H1 (cell line): ENCODE measurements around the gene PSD2. TPM values are rescaled to one million over a fixed set of nuclear protein-coding genes. Genes with fewer than 3 reads are reported as not detected.

Source experiments
- CTCF ChIA-PET: fragments of 300-600 bp; sonication (Branson Sonifier 250); formaldehyde crosslinking; loops from one replicate; lab custom pipeline; 2021; ENCODE audit not compliant: partially characterized antibody; lab: Charles Lee
- POLR2A ChIA-PET: fragments of 300-600 bp; sonication (Branson Sonifier 250); formaldehyde crosslinking; loops from one replicate; lab custom pipeline; 2021; ENCODE audit warnings: inconsistent platforms; ENCODE audit not compliant: partially characterized antibody; lab: Charles Lee
- DNase-seq, 2 experiments: peaks; one replicate each; pipeline versions ENCODE4 v3.0.0 to v3.0.0-alpha.2; 2010 to 2022; ENCODE audit warnings: low spot score in 2 of 2, low read depth in 1 of 2, mixed read lengths in 1 of 2
- FAIRE-seq: peaks from 2 replicates; lab custom pipeline; 2011; peaks lifted over from hg19 to GRCh38; lab: Jason Lieb, UNC
- H2AFZ ChIP-seq: 2 replicates; pipeline ENCODE4 v1.8.1; 2012; ENCODE audit warnings: low read length, inconsistent platforms
- H2AK5ac ChIP-seq: 2 replicates; pipeline ENCODE4 v1.6.1; 2013; ENCODE audit warnings: low read depth, low read length
- H2BK120ac ChIP-seq: replicated peaks from 2 replicates; pipeline ENCODE3; 2013; ENCODE audit warnings: low read depth, low read length, inconsistent platforms
- H2BK12ac ChIP-seq: 2 replicates; pipeline ENCODE4 v1.6.1; 2013; ENCODE audit warnings: low read depth, low read length
- H2BK15ac ChIP-seq: 2 replicates; pipeline ENCODE4 v1.6.1; 2013; ENCODE audit warnings: low read length
- H2BK20ac ChIP-seq: 2 replicates; pipeline ENCODE4 v1.6.1; 2013; ENCODE audit warnings: low read length
- H2BK5ac ChIP-seq: 2 replicates; pipeline ENCODE4 v1.6.1; 2013; ENCODE audit warnings: low read depth, low read length
- H3K14ac ChIP-seq: 2 replicates; pipeline ENCODE4 v1.6.1; 2013; ENCODE audit warnings: inconsistent platforms; ENCODE audit not compliant: insufficient read length
- H3K18ac ChIP-seq: 2 replicates; pipeline ENCODE4 v1.6.1; 2013; ENCODE audit warnings: low read length; ENCODE audit errors: extremely low read depth
- H3K23ac ChIP-seq: 2 replicates; pipeline ENCODE4 v1.6.1; 2013; ENCODE audit warnings: inconsistent platforms; ENCODE audit not compliant: insufficient read length
- H3K23me2 ChIP-seq: 2 replicates; pipeline ENCODE4 v1.6.1; 2013; ENCODE audit warnings: low read depth, low read length
- H3K27ac ChIP-seq: 2 replicates; pipeline ENCODE4 v1.6.1; 2011; ENCODE audit warnings: low read depth, low read length, inconsistent platforms
- H3K27me3 ChIP-seq, 4 experiments: replicated peaks in 1 of 4; 1 replicate in 1 of 4; 2 replicates in 3 of 4; pipeline versions ENCODE4 v1.6.1 to v1.8.1; 2011 to 2013; ENCODE audit warnings: low read length in 3 of 4, mild to moderate bottlenecking in 3 of 4, inconsistent platforms in 2 of 4, mixed read lengths in 2 of 4, moderate library complexity in 1 of 4; ENCODE audit not compliant: control insufficient read depth in 3 of 4, insufficient read depth in 3 of 4; ENCODE audit errors: extremely low read depth in 1 of 4
- H3K36me3 ChIP-seq, 4 experiments: 2 replicates each; pipeline versions ENCODE4 v1.6.1 to v1.8.1; 2011 to 2013; ENCODE audit warnings: mild to moderate bottlenecking in 4 of 4, low read length in 3 of 4, moderate library complexity in 2 of 4, control low read depth in 1 of 4, inconsistent platforms in 1 of 4; ENCODE audit not compliant: insufficient read depth in 4 of 4, control insufficient read depth in 2 of 4
- H3K4ac ChIP-seq: replicated peaks from 2 replicates; pipeline ENCODE3; 2013; ENCODE audit warnings: low read length, low read depth, mixed read lengths, inconsistent platforms; ENCODE audit not compliant: insufficient read length
- H3K4me1 ChIP-seq, 4 experiments: replicated peaks in 1 of 4; 1 replicate in 1 of 4; 2 replicates in 3 of 4; pipeline versions ENCODE4 v1.6.1 to v1.8.1; 2011 to 2013; ENCODE audit warnings: low read length in 3 of 4, inconsistent platforms in 2 of 4, mixed read lengths in 1 of 4; ENCODE audit not compliant: insufficient read depth in 4 of 4, control insufficient read depth in 3 of 4
- H3K4me2 ChIP-seq, 2 experiments: 2 replicates each; pipeline versions ENCODE4 v1.6.1 to v1.8.1; 2011 to 2013; ENCODE audit warnings: low read depth in 2 of 2, low read length in 2 of 2, control low read depth in 1 of 2, inconsistent platforms in 1 of 2, mild to moderate bottlenecking in 1 of 2; ENCODE audit not compliant: insufficient read depth in 1 of 2
- H3K4me3 ChIP-seq, 4 experiments: fragments of 200-600, 300-600 bp in 1 of 4; sonication (generic), shearing (Covaris generic), sonication (Bioruptor Twin) in 1 of 4; 2 replicates each; pipeline versions ENCODE4 v1.5.1 to v1.8.1; 2011 to 2016; ENCODE audit warnings: low read length in 4 of 4, low read depth in 3 of 4, control low read depth in 2 of 4, inconsistent platforms in 2 of 4, mild to moderate bottlenecking in 2 of 4, mixed read lengths in 1 of 4, moderate library complexity in 1 of 4; ENCODE audit not compliant: insufficient read depth in 2 of 4; ENCODE audit errors: extremely low read depth in 1 of 4
- H3K56ac ChIP-seq: replicated peaks from 2 replicates; pipeline ENCODE3; 2013; ENCODE audit warnings: low read depth, mild to moderate bottlenecking, mixed read lengths, low read length, inconsistent platforms; ENCODE audit not compliant: insufficient read length
- H3K79me1 ChIP-seq: 2 replicates; pipeline ENCODE4 v1.6.1; 2013; ENCODE audit warnings: low read depth, low read length, control low read depth
- H3K79me2 ChIP-seq, 2 experiments: 2 replicates each; pipeline versions ENCODE4 v1.6.1 to v1.8.1; 2012 to 2013; ENCODE audit warnings: low read length in 2 of 2, mild to moderate bottlenecking in 2 of 2, inconsistent platforms in 1 of 2; ENCODE audit not compliant: insufficient read depth in 2 of 2, control insufficient read depth in 1 of 2
- H3K9ac ChIP-seq, 4 experiments: replicated peaks in 1 of 4; 1 replicate in 1 of 4; 2 replicates in 3 of 4; pipeline versions ENCODE4 v1.6.1 to v1.8.1; 2011 to 2013; ENCODE audit warnings: low read depth in 3 of 4, low read length in 3 of 4, control low read depth in 2 of 4, mild to moderate bottlenecking in 2 of 4, moderate library complexity in 2 of 4, inconsistent platforms in 1 of 4; ENCODE audit errors: extremely low read depth in 1 of 4
- H3K9me3 ChIP-seq, 2 experiments: 2 replicates each; pipeline versions ENCODE4 v1.6.1 to v1.8.1; 2012 to 2013; ENCODE audit warnings: mild to moderate bottlenecking in 2 of 2, moderate library complexity in 2 of 2, control low read depth in 1 of 2, inconsistent platforms in 1 of 2, low read depth in 1 of 2, low read length in 1 of 2, mixed read lengths in 1 of 2; ENCODE audit not compliant: insufficient read depth in 2 of 2
- H4K20me1 ChIP-seq, 2 experiments: replicated peaks in 1 of 2; 2 replicates each; pipeline versions ENCODE3 to v1.8.1; 2011 to 2013; ENCODE audit warnings: inconsistent platforms in 2 of 2, low read length in 2 of 2, mild to moderate bottlenecking in 1 of 2; ENCODE audit not compliant: insufficient read depth in 2 of 2, control insufficient read depth in 1 of 2
- H4K5ac ChIP-seq: 2 replicates; pipeline ENCODE4 v1.6.1; 2013; ENCODE audit warnings: low read length, low read depth, mixed read lengths, inconsistent platforms; ENCODE audit not compliant: insufficient read length
- H4K8ac ChIP-seq: 2 replicates; pipeline ENCODE4 v1.8.0; 2013; ENCODE audit warnings: mild to moderate bottlenecking, moderate library complexity, low read length, inconsistent platforms; ENCODE audit not compliant: insufficient read depth; ENCODE audit errors: extremely low read depth
- H4K91ac ChIP-seq: replicated peaks from 2 replicates; pipeline ENCODE3; 2013; ENCODE audit warnings: low read length, mixed read lengths, inconsistent platforms; ENCODE audit not compliant: insufficient read length
- BRCA1 ChIP-seq: IDR thresholded peaks from 2 replicates; pipeline ENCODE4 v1.6.1; 2012; ENCODE audit warnings: low read depth, low read length, improper control_type of control experiment
- CEBPB ChIP-seq: IDR thresholded peaks from 2 replicates; pipeline ENCODE4 v1.6.1; 2012; ENCODE audit warnings: low read depth, low read length
- EP300 ChIP-seq, 2 experiments: IDR thresholded peaks; 1 replicate in 1 of 2; 2 replicates in 1 of 2; pipeline ENCODE4 v1.6.1; 2011 to 2012; ENCODE audit warnings: low read depth in 2 of 2, low read length in 2 of 2, mild to moderate bottlenecking in 2 of 2, borderline replicate concordance in 1 of 2, inconsistent platforms in 1 of 2, moderate library complexity in 1 of 2
- GABPA ChIP-seq: IDR thresholded peaks from 2 replicates; pipeline ENCODE4 v1.6.1; 2011; ENCODE audit warnings: mild to moderate bottlenecking, low read length, moderate library complexity, borderline replicate concordance; ENCODE audit not compliant: insufficient read depth
- GTF2F1 ChIP-seq: IDR thresholded peaks from 2 replicates; pipeline ENCODE4 v1.6.1; 2012; ENCODE audit warnings: low read depth, low read length, improper control_type of control experiment, borderline replicate concordance
- NRF1 ChIP-seq: IDR thresholded peaks from 2 replicates; pipeline ENCODE4 v1.6.1; 2011; ENCODE audit warnings: mild to moderate bottlenecking, low read depth, low read length, improper control_type of control experiment
- RNF2 ChIP-seq: fragments of 200-900, 300-1000 bp; sonication (generic); IDR thresholded peaks from 2 replicates; pipeline ENCODE4 v1.7.1; 2016; ENCODE audit warnings: borderline replicate concordance, low read depth, mild to moderate bottlenecking, antibody characterized with exemption, low read length; ENCODE audit not compliant: poor library complexity, severe bottlenecking; ENCODE audit errors: missing control alignments
- SP1 ChIP-seq: IDR thresholded peaks from 2 replicates; pipeline ENCODE4 v1.6.1; 2011; ENCODE audit warnings: low read depth, low read length
- TCF12 ChIP-seq: IDR thresholded peaks from 2 replicates; pipeline ENCODE4 v1.6.1; 2011; ENCODE audit warnings: low read depth, mild to moderate bottlenecking, low read length
- YY1 ChIP-seq: IDR thresholded peaks from 2 replicates; pipeline ENCODE4 v1.6.1; 2011; ENCODE audit warnings: low read depth, mild to moderate bottlenecking, low read length
- ZNF274 ChIP-seq: IDR thresholded peaks from 2 replicates; pipeline ENCODE4 v1.7.0; 2012; ENCODE audit warnings: low read length, borderline replicate concordance; ENCODE audit errors: extremely low read depth
- WGBS, 2 experiments: shearing (Covaris generic) in 1 of 2; methylation state at CpG; one replicate each; pipeline versions ENCODE4 v1.1.6 to v1.1.7; 2013 to 2015; ENCODE audit warnings: low lambda C conversion rate in 2 of 2, mixed read lengths in 2 of 2, inconsistent platforms in 1 of 2, low coverage in 1 of 2, missing lambda C conversion rate in 1 of 2; ENCODE audit not compliant: insufficient replicate concordance in 2 of 2, insufficient coverage in 1 of 2, insufficient read length in 1 of 2; ENCODE audit errors: extremely low coverage in 1 of 2, missing lambda C conversion rate in 1 of 2; 5-methylcytosine and 5-hydroxymethylcytosine counted together
- polyA plus RNA-seq, 7 experiments: library from polyadenylated mRNA; depleted of rRNA in 3 of 7; stranded (reverse) in 5 of 7; unstranded in 2 of 7; fragments of >200 nt in 5 of 7; fragments of 200-250 nt in 2 of 7; gene quantifications; 1 replicate in 5 of 7; 2 replicates in 1 of 7; 4 replicates in 1 of 7; pipeline versions ENCODE4 v1.2.1 to v1.2.3, GENCODE V29; 2011 to 2013; ENCODE audit warnings: missing spikeins in 2 of 7, mixed read lengths in 2 of 7
- total RNA-seq: library from RNA; stranded (reverse); fragmentation: NEBNext Ultra II Directional; extraction: Animal tissue kit (Norgen Biotek cat#: 25700); gene quantifications from 2 replicates; pipeline ENCODE4 v1.2.1, GENCODE V29; 2021
- TF ChIP-seq, protein P1 (sequence below): IDR thresholded peaks from 2 replicates; pipeline ENCODE4 v1.6.1; 2012; ENCODE audit warnings: inconsistent platforms

PSD2 gene
- total and polyA plus RNA-seq, 2 of the 8 experiments (the other 6 are each of a cell fraction or from before 2014, with no cell fraction given) = 0.06 to 0.14 TPM

DNA sequence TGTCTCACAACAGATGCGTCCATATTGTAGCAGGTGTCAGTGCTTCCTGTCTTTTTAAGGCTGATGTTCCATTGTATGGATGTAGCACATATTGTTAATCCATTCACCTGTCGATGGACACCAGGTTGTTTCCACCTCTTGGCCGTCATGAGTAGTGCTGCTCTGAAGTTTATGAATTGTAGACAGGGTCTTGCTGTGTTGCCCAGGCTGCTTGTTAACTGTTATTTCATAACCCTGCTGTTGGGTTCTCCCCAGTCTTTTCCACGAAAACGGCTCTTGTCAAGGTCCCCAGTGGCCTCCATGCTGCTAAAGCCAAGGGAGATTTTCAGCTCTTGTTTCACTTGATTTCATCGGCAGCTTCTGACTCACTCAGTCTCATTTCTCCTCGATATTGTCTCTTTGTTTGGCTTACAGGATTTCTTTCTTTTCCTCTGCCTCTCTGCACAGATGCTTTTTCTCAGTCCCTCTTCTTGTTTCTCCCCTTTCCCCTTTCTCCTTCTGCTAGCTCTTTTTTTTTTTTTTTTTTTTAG is 12.1 kb upstream of the PSD2 start:
- no peak overlapping the region for H4K91ac ChIP-seq
- H3K4me3 ChIP-seq = no peak overlapping the region
- peaks cover 0 to 11% (median 5%) of the 10 kb centered on the region in 4 experiments; a peak in 4 of 7 replicates for H3K27me3 ChIP-seq
- H4K20me1 ChIP-seq = no peaks in the 10 kb centered on the region
- no peak overlapping the region for H4K8ac ChIP-seq
- H3K4me2 ChIP-seq = no peak overlapping the region
- H3K4ac ChIP-seq = no peak overlapping the region
- no peak overlapping the region for H2AFZ ChIP-seq
- no peak overlapping the region for H3K56ac ChIP-seq
- peaks cover 3% of the 10 kb centered on the region; the same call in 1 of the 2 replicates for H3K23me2 ChIP-seq
- no peak overlapping the region for H2BK20ac ChIP-seq
- H2BK15ac ChIP-seq = no peak overlapping the region
- H3K18ac ChIP-seq = no peak overlapping the region
- no peak for FAIRE-seq
- ChIA-PET CTCF (interaction anchor here (0.9 to 2.1 kb wide), 11 partner anchors 8 to 362 kb away, joined by 3 to 14 read pairs (median 4); no protein-coding TSS in a partner anchor), POLR2A (interaction anchor here (1.0 kb wide), 1 partner anchor 13 kb away, joined by 4 read pairs; no protein-coding TSS in a partner anchor)
- H2BK120ac ChIP-seq = no peak overlapping the region
- no peaks in the 10 kb centered on the region for H3K79me2 ChIP-seq
- no peaks in the 10 kb centered on the region for H3K36me3 ChIP-seq
- no peak overlapping the region for H3K23ac ChIP-seq
- no peak overlapping the region for H2BK5ac ChIP-seq
- H4K5ac ChIP-seq = no peak overlapping the region
- no peak overlapping the region for H3K14ac ChIP-seq
- 75% methylated on average over 7 of the region's 7 CpGs; no CpG with 5 or more reads in 1 of the 2 experiments for WGBS, 2 experiments
- no peaks in the 10 kb centered on the region for H3K9me3 ChIP-seq
- H2AK5ac ChIP-seq = 0 out of 2 replicates have a peak overlapping the region, but pooled peaks have one; percentile 75
- no peaks in the 10 kb centered on the region for H3K79me1 ChIP-seq
- H3K4me1 ChIP-seq = peaks cover 0 to 2% (median under 1%) of the 10 kb centered on the region in 4 experiments; a peak in 5 of 7 replicates
- no peak overlapping the region for H3K9ac ChIP-seq
- H2BK12ac ChIP-seq = 0 out of 2 replicates have a peak overlapping the region, but pooled peaks have one; percentile 27
- H3K27ac ChIP-seq = no peak overlapping the region
- DNase-seq = no peak
- TF ChIP-seq CEBPB (no peak), NRF1 (no peak), BRCA1 (no peak), TCF12 (no peak), EP300 (IDR thresholded peaks at IDR 0.05; ENCODE audit: borderline replicate concordance in 1 of 2, low read depth in 2 of 2, low read length in 2 of 2) (no peak), YY1 (no peak), GTF2F1 (no peak), GABPA (no peak), SP1 (no peak), RNF2 (no peak), ZNF274 (no peak)
- TF ChIP-seq, protein P1, sequence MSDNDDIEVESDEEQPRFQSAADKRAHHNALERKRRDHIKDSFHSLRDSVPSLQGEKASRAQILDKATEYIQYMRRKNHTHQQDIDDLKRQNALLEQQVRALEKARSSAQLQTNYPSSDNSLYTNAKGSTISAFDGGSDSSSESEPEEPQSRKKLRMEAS = no peak
